Activated CD4-positive, alpha-beta T cell treated with anti-CD3 and anti-CD28 coated beads, Interleukin-2, amount 50 U/mL, for 48 hours (primary cell): ENCODE results near the gene MAP2.
A peak's percentile ranks its signal among the peaks of the same experiment; 100 is the strongest.

Experiments used
- DNase-seq, 2 experiments: peaks; one replicate each; pipeline ENCODE4 v3.0.0-alpha.2; 2020

Gene MAP2, protein sequence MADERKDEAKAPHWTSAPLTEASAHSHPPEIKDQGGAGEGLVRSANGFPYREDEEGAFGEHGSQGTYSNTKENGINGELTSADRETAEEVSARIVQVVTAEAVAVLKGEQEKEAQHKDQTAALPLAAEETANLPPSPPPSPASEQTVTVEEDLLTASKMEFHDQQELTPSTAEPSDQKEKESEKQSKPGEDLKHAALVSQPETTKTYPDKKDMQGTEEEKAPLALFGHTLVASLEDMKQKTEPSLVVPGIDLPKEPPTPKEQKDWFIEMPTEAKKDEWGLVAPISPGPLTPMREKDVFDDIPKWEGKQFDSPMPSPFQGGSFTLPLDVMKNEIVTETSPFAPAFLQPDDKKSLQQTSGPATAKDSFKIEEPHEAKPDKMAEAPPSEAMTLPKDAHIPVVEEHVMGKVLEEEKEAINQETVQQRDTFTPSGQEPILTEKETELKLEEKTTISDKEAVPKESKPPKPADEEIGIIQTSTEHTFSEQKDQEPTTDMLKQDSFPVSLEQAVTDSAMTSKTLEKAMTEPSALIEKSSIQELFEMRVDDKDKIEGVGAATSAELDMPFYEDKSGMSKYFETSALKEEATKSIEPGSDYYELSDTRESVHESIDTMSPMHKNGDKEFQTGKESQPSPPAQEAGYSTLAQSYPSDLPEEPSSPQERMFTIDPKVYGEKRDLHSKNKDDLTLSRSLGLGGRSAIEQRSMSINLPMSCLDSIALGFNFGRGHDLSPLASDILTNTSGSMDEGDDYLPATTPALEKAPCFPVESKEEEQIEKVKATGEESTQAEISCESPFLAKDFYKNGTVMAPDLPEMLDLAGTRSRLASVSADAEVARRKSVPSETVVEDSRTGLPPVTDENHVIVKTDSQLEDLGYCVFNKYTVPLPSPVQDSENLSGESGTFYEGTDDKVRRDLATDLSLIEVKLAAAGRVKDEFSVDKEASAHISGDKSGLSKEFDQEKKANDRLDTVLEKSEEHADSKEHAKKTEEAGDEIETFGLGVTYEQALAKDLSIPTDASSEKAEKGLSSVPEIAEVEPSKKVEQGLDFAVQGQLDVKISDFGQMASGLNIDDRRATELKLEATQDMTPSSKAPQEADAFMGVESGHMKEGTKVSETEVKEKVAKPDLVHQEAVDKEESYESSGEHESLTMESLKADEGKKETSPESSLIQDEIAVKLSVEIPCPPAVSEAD (N-terminal part only)

DNA sequence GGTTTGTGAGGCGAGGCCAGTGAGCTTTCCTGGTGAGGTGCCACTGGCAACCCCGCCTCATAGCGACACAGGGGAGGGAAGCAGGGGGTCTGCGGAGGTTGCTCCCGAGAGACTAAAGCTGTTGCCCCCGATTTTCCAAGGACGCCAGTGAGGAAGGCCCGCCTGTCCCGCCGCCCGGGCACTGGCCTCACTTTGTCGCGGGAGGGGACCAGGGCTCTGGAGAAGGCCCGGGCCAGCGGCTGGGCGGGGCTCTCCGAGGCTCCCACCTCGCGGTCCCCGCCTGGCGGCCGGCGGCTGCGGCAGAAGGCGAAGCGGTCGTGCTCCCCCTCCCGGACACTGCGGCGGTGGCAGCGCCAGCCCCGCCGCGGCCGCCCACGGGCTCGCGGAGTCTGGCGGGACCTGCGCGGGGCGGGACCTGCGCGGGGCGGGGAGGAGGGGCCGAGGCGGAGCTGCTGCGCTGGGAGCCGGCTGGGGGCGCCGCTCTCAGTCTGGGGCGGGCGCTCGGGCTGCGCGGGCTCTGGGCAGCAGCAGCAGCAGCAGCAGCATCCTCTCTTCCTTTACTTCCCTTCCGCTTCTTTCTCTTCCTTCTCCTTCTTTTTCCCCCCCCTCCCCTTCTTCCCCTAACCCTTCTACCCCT is at the start of gene MAP2:
Gene MAP2 (plus strand): TSS at position 486 of the 637 bp plus-strand sequence. CDS start 229,124 bp downstream, outside the sequence.
- peak; percentile 59 to 65 for DNase-seq

DNA sequence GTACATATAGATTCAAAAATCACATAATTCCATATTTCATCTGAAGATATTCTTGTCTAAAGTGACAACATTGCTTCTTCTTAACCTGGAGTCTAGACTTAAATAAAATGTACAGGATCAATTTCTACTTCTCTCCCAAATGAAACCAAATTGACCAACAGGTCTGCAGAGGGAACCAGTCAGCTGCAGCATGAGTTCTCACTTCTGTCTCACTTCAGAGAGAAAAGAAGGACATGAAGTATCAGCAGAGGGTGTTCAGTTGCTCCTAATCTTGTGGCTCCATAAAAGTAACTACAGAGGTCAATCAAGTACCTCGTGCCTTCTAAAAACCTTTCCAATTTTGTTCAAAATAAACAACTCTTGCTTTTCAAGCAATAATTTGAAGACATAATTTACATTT is 47.2 kb upstream of the MAP2 start:
- DNase-seq = no peak

DNA sequence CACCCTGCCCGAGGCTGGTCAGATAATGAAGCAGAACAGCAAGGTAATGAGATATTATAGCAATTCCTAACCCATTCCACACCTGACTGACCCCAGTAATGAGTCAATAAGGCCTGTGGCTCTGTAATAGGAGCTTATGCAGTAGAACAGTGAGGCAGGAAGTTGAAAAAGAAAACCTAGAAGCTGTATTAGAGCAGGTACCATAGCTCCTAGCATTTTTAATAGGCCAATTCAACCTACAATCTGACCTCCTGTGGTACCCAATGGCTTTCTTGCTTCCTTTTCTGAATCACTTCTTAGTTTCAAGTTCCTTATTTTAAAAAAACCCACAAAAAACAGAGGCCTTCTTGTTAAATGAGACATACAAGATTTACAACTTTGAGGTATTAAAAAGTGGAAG is 43.6 kb upstream of the MAP2 start:
- no peak for DNase-seq

DNA sequence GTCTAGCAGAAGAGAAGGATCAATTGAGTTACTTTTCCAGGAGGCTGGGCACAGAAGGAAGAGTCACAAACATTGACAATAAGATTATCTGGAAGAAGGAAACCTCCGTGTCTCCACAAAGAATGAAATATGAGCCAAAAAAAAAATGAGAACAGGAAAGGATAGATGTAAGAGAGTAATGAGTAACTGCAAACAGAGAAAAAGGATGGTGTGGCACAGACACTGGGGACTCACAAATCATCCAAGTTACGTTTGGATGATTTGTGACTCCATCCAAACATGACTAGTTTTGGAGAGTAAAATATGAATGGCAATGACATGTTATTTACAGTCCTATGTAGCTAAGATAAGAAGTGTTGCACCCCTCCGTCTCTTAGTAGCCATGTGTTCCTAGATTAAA is 42.8 kb upstream of the MAP2 start:
- no peak for DNase-seq

DNA sequence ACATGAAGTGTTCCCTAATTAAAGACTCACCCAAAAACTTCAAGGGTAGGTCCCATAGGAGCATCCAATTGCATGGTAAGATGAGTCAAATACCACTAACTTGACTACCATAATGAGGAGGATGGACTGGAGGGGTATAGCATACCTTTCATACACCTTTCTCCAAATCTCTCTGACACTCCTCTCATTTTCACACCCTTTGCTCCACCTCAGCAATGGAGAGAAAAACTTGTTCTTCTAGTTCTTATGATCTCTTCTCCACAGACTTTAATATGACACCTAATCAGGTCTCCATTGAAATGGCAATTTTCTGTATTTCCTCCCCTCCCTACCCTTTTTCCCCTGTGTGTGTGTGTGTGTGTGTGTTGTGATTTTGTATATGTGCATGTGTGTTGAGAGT is 41.1 kb upstream of the MAP2 start:
- DNase-seq = no peak

DNA sequence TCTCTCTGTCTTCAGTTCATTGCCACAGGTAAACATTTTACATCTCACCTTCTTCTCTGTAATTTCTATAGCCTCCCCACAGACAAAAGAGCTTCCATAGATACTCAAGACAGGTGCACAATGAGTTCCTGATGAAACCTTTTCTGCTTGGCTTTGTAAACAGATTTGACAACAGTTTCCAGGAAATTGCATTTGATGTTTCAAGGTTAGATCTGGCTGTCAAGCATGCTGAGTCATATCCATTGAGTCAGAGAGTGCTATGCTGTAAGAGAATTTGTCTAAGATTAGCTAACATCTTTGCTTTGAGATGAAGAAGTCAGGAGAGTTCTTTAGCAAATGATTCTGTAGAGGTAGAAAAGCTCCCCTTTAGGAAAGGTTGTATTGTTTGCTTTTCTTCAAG is 40.6 kb upstream of the MAP2 start:
- DNase-seq = no peak

DNA sequence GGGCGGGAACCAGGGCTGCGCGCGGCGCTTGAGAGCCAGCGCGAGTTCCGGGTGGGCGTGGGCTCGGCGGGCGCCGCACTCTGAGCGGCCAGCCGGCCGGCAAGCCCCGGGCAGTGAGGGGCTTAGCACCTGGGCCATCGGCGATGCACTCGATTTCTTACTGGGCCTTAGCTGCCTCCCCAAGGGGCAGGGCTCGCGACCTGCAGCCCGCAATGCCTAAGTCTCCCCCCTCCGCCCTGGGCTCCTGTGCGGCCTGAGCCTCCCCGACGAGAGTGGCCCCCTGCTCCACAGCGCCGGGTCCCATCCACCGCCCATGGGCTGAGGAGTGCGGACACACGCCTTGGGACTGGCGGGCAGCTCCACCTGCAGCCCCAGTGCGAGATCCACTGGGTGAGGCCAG is 36.5 kb upstream of the MAP2 start:
- DNase-seq = no peak

DNA sequence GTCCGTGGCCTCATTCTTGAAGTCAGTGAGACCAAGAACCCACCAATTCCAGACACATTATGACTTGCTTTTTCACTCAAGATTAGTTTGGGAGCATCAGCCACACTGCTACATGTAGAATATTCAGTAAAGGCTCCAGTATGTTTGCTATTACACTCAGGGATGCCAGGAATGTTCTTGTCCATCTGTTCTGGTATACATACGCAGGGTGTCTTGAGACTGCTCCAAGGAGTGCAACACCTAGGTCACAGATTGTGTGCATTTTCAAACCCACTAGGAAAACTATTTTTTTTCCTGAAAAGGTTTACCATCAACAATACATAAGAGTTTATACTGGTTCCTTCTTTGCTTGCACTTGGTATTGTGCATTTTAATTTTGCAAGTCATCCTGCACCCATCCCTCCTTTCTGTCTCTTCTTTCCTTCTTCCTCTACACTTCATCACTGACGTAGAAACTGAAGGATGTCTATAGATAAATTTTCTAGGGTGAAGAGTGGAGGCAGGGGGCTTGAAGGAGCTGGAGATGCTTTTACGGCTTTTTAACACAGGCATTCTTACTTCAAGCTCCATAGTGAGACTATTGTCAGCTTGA is 35.3 kb upstream of the MAP2 start:
- no peak for DNase-seq

DNA sequence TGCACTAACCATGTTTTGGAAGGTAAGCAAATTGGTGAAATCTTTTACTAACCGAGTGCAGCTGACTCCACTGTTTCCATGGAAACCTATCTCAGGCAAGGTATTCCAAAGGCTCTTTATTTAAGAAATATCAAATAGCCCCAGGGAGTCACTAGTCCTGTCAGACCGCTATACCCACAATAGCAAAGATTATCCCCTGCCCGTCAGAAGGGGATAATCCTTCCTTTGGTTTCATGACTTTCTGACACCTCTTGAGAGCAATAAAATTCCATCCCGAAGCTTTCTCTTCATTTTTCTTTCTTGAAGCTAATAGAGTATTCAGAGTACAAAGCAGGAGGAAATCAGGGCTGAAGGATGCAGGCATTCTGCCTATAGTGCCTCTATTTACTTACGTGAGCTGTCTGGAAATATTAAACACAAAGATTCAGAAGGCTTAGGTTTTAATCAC is 34.7 kb upstream of the MAP2 start:
- no peak for DNase-seq

DNA sequence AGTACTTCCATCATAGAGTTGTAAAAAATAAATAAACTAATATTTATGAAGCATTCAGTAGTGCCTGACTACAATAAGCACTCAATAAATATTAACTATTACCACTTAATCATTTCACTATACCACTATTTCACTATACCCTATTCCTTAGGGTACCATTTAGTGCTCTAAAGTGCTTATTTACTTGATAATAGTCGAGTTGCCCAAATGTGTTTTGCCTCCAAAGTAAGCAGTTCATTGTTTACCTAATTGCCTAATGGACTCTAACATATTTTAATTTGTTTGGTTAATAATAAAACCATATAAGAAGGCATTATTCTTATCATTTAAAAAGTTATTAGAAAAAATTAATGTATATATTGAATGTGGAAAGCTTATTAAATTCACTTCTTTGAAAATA is 33.0 kb upstream of the MAP2 start:
- DNase-seq = no peak

DNA sequence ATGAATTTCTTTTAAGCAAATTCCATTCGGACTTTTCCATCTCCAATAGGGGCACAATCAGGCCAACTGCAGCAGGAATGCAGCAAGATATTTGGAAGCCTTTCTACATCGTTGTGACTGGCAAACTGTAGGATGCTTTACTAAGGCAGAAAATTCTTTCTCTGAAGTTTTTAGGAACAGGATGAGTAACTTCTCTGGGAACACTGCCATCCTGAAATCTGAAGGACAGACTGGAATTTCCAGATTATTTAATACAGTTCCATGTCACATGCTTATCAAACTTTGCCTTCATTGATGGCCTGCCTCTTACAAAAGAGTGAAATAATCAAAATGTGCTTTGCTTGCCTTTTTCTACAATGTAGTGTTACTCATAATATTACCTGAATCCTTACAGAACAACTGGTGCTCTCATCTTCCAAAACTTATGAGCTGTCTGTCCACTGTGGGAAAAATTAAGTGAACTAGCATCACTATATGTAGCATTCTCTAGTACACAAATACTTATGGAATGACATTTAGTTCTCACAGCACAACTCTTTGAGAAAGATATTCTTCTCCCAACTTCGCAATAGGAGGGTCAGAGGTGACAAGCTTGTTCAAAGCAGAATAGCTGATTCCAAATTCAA is 32.0 kb upstream of the MAP2 start:
- no peak for DNase-seq

DNA sequence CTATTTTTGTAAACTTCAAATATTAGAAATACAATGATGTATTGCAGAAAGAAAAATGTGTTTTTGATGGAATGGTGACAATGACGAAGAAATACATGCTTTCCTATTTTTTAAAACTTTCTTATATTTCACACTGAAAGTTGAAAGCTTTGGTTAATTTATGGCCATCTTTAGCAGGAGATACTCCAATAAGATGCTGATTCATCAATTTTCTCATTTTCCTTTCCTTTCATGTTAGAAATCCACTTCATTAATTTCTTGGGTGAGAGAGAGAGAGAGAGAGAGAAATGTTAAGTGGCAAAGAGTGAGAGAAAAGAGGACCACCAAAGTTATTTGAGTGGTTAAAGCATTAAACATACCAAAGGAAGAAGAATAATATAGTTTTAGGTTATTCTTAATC is 28.6 kb upstream of the MAP2 start:
- DNase-seq = no peak

DNA sequence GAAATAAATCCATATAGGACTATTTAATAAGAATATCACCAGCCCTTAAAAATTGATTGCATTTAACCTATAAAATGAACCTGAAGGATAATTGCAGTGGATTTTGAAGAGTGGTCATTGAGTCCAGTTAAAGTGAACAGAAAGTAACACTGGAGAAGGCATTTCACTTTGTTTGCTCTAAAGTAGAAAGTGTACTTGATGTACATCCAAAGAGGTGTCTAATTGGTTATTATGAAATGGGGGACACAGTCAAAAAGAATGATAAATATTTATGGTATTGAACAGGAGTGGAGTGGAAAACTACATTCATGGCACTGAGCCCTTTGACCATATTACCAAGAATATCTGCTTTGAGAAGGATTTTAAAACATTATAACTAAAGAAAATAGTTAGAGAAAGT is 28.2 kb upstream of the MAP2 start:
- DNase-seq = no peak

DNA sequence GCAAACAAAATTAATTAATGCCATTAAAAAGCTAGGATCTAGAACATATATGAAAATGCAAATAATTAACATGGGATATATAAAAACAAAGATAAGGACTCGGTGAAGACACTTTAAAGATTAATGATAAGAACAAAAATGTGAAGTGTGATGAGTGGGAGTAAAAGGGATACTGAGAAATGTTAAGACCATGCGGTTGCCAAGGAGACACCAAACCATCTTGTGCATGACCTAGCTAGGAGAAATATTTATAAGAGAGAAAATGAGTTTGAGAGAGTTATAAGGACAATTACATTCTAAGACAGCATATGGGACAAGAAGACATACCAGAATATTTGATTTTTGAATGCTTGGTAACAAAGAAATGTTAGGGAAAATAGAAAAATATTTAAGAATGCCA is 25.4 kb upstream of the MAP2 start:
- no peak for DNase-seq

DNA sequence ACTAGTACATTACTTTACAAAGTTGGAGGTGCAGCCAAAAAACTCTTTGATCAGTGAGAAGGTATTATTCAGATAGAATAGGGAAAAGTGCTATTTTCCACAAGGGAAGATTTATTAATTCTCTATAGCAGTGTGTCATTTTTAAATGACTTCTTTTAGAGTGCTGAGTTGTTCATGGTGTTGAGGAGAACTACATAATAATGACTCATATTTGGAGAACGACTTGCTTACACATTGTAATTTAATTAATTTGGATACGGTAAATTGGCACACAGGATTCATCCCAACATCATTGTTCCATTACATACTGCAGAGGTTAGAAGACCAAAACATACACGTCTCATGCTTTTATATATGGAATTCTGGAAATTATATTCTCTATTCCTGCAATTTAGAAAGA is 22.1 kb upstream of the MAP2 start:
- no peak for DNase-seq

DNA sequence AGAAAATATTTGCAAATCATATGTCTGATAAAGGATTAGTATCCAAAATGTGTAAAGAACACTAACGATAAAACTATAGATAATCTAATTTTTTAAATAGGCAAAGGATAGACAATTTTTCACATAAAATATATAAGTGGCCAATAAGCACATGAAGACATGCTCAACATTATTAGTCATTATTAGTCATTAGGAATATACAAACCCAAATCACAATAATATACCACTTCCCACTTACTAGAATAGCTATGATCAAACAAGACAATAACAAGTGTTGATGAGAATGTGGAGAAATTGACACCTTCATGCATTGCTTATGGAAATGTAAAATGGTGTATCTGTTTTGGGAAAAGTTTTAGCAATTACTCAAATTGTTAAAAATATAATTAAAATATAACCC is 12.6 kb upstream of the MAP2 start:
- no peak for DNase-seq

DNA sequence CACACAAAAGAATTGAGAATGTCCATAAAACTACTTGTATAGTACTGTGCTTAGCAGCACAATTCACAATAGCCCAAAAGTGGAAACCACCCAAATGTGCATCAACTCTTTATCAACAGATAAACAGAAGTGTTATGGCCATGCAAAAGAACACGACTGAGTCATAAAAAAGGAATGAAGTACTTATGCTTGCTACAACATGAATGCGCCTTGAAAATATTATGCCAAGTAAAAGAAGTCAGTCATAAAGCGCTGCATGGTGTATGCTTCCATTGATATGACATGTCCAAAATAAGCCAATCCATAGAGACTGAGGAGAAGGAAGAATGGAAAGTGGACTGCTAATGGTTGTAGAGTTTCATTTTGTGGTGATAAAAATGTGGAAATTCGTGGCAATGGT is 12.1 kb upstream of the MAP2 start:
- no peak for DNase-seq

DNA sequence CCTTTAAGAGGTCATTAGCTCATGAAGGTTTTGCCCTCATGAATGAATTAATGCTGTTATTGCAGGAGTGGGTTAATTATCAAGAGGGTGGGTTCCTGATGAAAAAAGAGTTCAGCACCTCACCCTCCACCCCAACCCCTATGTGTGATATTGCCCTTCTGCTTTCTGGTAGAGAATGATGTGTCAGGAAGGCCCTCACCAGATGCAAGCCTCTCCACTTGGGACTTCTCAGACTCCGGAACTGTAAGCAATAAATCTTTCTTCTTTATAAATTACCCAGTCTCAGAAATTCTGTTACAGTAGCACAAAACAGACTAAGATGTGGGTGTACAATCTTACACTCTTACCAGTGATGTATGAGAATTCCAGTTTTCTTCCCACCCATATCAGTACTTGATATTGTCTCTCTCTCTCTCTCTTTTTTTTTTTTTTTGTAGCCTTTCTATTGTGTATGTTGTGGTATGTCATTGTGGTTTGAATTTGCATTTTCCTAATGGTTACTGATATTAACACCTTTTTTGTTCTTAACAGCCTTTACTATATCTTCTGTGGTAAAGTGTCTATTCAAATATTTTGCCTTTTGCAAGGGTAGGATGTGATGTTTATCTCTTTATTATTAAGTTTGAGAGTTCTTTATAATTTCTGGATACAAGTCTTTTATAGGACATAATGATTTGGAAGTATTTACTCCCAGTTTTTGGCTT is 10.4 kb upstream of the MAP2 start:
- DNase-seq = no peak

DNA sequence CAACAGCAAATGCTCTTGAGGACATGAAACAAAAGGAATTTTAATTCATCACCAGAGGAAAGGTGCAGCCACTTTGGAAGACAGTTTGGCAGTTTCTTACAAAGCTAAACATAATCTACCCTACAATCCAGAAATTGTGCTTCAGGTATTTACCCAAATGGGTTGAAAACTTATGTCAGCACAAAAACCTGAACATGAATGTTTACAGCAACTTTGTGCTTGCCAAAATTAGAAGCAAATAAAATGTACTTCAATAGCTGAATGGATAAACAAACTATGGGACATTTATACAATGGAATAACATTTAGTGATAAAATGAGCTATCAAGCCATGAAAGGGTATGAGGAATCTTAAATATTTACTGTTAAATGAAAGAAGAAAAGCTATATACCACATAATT is 6.9 kb upstream of the MAP2 start:
- no peak for DNase-seq

DNA sequence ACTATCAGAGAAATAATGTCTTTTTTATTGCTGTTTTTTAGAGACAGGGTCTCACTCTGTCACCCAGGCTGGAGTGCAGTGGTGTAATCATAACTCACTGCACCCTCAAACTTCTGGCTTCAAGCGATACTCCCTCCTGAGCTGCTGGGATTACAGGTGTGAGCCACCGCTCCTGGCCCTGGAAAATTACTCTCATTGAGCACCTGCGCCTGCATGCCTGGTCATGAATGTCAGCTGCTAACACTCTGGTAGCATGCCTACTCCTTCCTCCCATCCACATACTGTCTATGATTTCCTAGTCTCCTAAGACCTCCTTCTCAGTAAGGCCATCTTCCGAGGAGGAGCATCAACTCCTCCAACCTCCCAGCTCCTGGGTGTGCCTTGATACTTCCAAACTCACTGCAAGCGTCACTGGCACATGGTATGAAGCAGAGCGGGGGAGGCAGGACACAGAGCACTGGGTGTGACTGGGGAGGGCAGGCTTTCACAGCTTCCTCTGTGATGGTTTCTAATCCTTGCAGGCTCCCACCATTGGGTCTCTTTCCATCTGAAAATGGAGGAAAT is 1.6 kb upstream of the MAP2 start:
- no peak for DNase-seq

DNA sequence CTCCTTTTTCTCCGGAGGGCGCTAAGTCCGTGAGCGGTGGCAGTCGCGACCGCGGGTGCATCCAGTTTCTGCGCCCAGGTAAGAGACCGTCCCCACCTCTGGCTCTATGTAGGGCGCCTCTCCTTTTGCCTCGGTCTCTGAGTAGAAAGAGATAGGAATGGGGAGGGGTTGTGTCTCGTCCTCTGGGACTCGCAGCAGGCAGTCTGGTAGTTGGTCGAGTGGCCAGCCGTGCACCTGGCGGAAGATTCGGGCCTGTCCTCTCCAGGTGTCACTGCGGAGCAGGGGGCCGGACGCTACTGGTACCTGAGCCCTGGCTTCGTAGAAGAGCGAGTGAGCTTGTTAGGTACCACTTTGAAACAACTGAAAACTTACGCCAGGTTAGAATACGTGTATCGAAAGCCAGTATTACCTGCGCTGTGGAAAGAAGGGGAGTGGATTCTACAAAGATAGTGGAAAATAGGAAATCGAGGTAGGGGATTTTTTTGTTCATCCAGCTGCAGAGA is 403 bp downstream of the MAP2 start:
- DNase-seq = peak; percentile 3 to 4
